SIG-M5 treated with dmso at 0.1 percent for 504 hours (cell line): Measurements from ENCODE around the gene ETV4.
A peak's percentile ranks its signal among the peaks of the same experiment; 100 is the strongest.

Experiments used
- DNase-seq: peaks from one replicate; lab custom pipeline; 2025; ENCODE audit not compliant: unreplicated experiment; lab: John Stamatoyannopoulos, UW

Gene ETV4

GRCh38 chr17:43573579-43574321, 27.6 kb upstream of the ETV4 start:
- DNase-seq = no peak

- no peak for DNase-seq
Measured at GRCh38 chr17:43572368-43572980, 26.3 kb upstream of the ETV4 start.

GRCh38 chr17:43570518-43570928, 24.4 kb upstream of the ETV4 start:
- DNase-seq = no peak

DNA sequence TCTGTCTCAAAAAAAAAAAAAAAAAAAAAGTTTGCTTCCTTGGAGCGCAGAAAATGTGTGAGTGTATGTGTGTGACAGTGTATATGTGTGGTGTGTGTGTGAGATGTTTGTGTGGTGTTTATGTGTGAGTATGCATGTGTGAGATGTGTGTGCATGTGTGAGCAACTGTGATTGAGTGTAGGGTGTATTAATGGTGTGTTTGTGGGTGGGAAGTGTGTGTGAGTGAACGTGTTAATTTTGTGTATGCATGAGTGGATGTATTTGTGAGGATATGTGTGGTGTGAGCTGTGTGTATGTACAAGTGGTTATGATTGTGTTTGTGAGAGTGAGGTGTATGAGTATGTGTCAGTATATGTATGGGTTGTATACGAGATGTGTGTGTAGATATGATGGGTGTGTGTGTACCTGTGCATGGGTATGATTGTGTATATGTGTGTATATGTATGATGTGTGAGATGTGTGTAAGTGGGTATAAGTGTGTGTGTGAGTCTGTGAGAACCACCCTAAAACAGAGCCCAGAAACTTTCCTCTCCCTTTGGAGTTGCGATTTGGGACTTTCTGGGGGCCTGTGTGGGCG, 22.5 kb upstream of the ETV4 start:
- DNase-seq = no peak

DNA sequence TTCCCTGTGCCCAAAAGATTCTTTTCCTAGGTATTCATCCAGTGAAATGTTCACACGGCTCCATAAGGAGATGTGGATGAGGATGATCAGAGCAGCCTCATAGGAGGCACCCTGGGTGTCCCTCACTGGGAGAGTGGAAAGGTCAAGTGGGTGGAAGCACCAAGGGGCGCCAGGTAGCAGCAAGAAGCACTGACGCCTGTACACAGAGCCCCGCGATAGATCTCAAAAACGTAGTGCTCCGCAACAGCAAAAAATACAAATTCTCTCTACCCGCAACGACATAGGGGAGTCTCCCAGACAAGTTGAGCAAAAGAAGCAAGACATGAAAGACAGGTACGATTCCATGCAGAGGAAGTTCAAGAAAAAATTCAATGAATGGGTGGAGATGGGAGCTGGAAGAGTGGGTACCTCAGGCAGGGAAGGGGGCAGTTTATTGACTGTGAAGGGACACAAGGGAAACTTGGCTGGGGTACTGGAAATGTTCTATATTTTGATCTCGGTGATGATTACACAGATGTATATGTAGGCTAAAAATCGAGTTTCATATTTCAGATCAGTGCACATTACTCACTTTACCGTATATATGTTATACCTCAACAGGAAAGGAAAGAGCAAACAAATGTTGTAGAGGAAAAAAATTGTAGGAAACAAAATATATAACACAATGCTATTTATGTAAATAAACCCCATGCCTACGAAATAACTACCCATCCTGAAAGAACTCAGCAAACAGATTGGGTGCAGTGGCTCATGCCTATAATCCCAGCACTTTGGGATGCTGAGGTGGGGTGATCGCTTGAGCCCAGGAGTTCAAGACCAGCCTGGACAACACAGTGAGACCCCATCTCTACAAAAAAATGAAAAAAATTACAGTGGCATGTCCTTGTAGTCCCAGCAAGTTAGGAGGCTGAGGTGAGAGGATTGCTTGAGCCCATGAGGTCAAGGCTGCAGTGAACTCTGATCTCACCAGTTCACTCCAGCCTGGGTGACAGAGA, 17.8 kb upstream of the ETV4 start:
- DNase-seq = no peak

DNA sequence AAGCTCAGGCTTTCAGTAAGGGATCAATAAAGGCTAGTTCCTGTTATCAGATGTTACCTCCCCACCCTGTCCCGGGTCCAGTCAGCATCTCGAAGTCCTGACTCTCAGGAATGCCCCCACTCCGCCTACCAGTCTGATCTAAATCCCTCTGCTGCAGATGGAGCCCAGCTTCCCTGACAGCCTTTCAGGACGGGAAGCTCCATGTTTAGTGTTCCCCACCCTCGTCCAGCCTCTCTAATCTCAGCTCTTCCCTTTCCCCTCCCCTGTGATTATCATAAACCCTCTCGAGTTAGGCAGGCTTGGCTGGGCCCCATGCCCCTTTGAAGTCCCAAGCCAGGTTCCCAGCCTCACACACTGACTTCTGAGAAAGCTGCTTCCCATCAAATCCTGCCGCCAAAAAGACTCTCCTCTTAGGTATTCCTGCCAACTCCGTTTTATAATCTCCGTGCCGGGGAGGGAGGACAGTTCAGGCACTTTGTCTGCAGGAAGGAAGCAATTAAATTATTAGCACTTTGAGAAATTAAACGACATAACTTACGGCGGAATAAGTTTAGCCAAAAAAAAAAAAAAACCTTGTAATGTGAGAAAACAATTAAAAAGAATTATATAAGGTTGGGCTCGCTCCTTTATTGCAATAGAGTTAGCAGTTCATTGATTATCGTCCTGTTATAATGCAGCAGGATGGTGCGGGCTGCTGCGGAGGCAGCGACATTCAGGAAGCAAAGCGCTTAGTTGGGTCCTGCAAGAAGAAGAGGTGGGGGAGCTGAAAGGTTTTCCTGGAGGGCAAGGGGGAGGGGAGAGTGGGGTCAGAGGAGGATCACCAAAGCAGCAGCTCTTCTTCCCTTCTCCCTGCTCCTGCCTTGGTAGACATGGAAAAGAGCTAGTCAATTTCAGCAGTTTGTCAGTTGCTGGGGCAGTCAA, 16.8 kb upstream of the ETV4 start:
- DNase-seq = no peak

GRCh38 chr17:43560461-43561427, 14.6 kb upstream of the ETV4 start:
- DNase-seq = no peak

- DNase-seq = no peak
Measured at GRCh38 chr17:43559161-43559816, 13.1 kb upstream of the ETV4 start.

GRCh38 chr17:43558805-43559160, 12.6 kb upstream of the ETV4 start:
- no peak for DNase-seq

GRCh38 chr17:43556292-43556691, 10.2 kb upstream of the ETV4 start:
- peak; percentile 76 for DNase-seq

- DNase-seq = no peak
Measured at GRCh38 chr17:43554857-43555256, 8.7 kb upstream of the ETV4 start.

DNA sequence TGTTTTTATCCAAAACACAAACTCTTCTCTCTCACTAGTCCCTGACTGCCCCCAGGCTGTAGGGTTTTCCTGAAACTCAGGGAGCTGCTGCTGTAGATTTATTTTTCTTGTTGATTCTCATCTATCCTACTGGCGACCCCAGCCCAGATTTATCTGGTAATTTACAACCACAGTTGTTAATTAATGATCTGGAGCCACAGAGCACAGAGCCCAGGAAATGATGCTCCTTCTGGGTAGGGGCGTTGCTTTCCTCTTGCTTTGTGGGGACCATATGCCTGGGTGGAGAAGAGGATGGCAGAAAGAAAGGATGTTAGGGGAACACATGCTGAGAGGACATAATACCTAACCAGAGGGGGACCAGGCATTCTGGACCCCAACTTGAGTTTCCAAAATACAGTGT, 7.4 kb upstream of the ETV4 start:
- no peak for DNase-seq

GRCh38 chr17:43552229-43552837, 6.2 kb upstream of the ETV4 start:
- no peak for DNase-seq

DNA sequence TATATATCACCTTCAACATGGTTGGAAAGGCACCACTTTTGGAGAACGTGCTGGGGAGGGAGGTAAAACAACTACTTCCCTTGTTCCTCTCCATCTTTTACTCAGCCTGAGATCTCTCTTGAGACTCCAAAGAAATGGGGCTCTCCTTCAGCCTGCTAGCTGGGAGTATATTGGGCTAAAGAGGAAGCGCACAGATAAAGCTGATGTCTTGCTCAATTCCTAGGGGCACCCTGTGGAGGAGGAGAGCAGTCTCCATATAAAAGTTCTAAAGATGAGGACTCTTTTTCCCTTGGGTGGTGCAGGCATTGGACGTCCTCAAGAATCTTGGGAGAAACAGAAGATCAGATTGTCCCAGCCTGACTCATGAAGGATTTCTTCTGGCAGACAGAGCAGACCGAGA, 4.6 kb upstream of the ETV4 start:
- peak; percentile 79 for DNase-seq

GRCh38 chr17:43549496-43549895, 3.4 kb upstream of the ETV4 start:
- DNase-seq = no peak

GRCh38 chr17:43548689-43549379, 2.7 kb upstream of the ETV4 start:
- no peak for DNase-seq

DNA sequence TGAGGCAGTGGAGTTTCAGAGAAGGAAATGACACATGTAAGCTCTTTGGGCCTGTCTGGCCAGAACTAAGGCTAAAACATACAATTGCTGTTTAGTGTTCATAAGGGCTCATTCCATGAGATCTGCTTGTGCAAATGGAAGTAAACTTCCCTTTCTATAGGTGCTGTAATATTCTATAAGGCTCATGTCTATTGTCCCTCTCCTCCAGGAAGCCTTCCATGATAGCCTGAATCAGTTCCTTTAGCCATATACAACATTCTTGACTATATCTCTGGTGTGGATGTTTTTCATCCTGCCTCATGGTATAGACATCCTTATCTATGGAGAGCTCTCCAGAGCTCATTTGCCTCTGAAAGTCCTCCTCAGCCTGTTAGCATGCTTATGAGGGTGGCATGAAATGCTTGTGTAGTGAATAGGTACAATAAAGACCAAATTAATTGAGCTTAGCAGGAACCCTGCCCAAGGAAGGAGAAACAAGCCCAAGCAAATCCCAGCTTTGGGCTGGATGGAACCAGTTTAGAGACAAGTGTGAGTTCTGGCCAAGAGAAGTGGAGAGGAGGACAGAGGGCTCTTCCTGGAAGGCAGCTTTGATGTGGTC, 1.6 kb upstream of the ETV4 start:
- no peak for DNase-seq
